RKO (cell line): ENCODE data around the gene TIFAB.

Experiments used
- DNase-seq: peaks from one replicate; pipeline ENCODE4 v3.0.0-alpha.2; 2016; ENCODE audit warnings: low spot score

TIFAB gene

GRCh38 chr5:135481909-135482311 lies 29.8 kb upstream of the TIFAB start:
- no peak for DNase-seq

DNA sequence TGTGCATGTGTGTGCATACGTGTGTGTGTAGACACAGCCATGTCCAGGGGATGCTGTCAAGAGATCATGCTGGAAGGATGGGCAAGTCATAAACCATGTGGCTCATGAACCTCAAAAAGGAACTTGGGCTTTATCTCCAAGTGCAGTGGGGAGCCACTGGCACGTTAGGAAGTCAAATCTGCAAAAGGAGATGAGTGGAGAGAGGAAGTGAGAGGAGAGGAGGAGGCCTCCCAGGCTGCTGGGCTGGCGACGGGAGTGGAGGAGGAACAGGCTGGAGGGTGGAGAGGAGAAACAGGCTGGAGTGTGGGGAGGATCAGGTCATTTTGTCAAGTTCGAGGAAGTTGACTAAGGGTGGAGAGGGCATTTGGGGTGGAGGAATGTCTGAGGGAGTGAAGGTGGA lies 29.2 kb upstream of the TIFAB start:
- DNase-seq, result no peak

- DNase-seq, result no peak
These were observed 28.4 kb upstream of the TIFAB start for GRCh38 chr5:135480511-135480910.

- no peak for DNase-seq
These were observed 26.8 kb upstream of the TIFAB start for GRCh38 chr5:135478938-135479337.

DNA sequence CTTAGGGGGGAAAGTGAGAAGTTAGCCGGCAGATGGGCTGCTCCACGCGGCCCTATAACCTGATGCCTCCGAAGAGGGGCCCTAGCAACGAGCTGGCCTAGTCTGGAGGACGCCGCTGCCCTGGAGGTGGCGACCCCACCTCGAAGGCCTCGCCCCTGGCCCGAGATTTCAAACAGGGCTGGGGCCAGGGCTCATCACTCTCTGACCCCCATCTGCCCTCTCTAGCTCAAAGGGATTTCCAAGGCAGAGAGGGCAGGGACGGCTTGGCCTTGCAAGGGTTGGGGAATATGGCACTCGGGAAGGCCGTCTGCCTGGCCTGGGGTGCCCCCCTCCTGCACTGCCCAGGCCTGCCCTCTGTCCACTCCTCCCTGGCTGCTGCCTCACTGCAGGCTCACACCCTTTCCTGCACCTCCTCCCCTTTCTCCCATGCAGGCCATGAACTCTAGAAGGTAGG lies 25.5 kb upstream of the TIFAB start:
- DNase-seq, result no peak

GRCh38 chr5:135476615-135477581 lies 24.7 kb upstream of the TIFAB start:
- DNase-seq, result no peak

GRCh38 chr5:135473956-135474670 lies 22.0 kb upstream of the TIFAB start:
- no peak for DNase-seq

DNA sequence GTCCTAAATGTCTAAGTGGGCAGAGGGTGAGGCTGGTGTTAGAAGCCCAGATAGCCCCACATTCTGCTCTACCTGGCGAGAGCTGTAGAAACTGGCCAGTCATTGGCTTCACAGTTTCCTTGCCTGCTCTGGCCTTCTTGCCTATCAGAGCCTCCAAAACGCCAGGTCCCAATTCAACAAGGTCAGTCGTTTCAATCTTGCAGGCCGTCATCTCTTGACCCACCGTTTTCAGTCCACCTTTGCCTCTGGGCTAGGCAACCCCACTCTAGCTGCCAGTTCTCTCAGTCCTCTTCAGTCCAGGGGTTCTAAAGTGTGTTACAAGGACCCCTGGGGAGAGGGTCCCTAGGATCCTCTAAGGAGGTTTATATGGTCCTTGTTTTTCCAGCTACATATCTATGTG lies 20.0 kb upstream of the TIFAB start:
- no peak for DNase-seq

GRCh38 chr5:135471726-135472125 lies 19.6 kb upstream of the TIFAB start:
- no peak for DNase-seq

- DNase-seq, result no peak
These were observed 17.8 kb upstream of the TIFAB start for GRCh38 chr5:135469911-135470310.

- DNase-seq, result no peak
These were observed 16.4 kb upstream of the TIFAB start for GRCh38 chr5:135468541-135468940.

GRCh38 chr5:135467871-135468485 lies 15.8 kb upstream of the TIFAB start:
- no peak for DNase-seq

- no peak for DNase-seq
These were observed 15.0 kb upstream of the TIFAB start for GRCh38 chr5:135467051-135467625.

GRCh38 chr5:135466178-135467050 lies 14.3 kb upstream of the TIFAB start:
- DNase-seq, result peak; percentile 41

DNA sequence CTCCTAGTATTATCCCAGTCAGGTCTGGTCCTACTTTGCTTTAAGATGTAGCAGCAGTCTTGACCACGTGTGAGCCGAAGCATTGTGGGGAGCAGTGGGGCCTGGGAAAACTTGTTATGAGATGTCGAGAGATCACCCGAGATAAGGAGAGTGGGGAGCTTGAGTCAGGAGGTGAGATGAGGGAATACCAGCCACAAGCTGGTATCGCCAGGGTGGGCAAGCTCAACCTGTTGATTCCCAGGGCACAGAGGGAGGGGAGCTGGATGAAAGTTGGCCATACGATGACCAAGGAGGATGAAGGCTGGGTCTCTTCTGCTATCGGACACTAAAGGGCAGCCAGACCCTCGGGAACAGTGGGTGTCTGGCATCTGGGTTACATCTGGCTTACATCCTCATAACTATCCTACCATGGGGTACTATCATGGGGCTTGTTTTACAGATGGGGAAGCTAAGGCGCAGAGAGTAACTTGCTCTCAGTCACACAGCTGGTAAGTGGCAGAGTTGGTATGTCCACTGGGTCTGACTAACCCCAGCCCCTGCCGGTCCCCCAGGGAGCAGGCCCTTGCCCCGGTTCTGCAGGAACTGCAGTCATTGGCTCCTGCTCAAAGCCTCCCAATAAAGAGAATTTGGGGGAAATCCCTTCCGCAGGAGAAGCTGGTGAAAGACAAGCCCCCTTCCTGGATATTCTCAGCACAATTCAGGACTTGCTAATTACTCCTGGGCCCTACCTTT lies 13.4 kb upstream of the TIFAB start:
- DNase-seq, result no peak

DNA sequence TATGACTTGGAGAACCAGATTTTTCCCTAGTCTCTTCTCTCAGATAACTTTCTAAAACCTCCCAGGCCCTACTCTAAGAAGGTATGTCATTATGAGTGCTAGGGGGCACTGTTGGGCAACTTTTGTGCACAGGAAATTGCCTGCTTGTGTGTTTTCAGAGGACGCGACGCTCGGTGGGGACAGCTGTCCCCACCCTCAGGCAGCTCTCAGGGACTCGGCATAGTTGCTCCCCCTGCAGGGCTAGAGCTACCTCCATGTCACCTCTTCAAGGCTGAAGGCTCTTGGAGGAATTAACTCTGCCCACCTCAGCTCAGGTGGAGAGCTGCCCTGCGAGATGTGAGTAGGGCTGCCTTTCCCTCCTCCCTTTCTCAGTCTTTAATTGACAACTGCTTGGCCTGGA lies 10.2 kb upstream of the TIFAB start:
- peak; percentile 51 for DNase-seq

- DNase-seq, result no peak
These were observed 9.5 kb upstream of the TIFAB start for GRCh38 chr5:135461481-135462151.

DNA sequence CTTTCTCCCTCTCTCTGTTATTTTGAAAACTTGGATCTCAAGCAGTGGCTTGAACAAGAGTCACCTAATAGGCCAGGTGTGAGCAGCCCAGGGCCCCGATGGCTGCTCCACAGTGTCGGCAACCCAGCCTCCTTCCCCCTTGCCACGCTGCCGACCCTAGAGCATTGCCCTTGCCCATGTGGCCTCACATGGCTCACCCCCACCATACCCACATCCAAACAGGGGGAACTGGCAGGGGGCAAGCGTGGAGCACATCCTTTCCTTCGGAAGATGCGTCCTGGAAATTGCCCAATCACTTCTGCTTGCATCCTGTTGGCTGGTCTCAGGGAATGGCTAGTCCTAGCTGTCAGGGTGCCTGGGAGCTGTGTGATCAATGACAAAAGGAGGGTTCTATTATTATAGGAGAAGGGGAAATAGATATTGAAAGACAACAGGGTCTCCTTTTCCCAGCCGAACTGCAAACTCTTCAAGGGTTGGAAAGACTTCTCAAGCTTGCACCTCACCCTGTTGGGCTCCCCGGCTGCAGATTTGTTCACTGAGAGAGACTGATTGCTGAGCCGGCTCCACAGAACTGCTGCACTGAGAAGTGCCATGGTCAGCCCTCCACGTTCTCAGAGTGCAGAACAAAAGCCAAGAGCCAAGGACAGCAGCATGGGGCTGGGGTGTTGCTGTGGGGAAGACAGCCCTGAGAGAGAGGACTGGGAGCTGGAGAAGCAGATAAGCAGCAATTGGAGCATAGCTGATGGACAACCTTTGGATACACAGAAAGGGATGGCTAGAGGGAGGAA lies 8.3 kb upstream of the TIFAB start:
- no peak for DNase-seq

- no peak for DNase-seq
These were observed 6.8 kb upstream of the TIFAB start for GRCh38 chr5:135458921-135459331.
